ENCODE results near the gene TRIM25.
"Not testable (repeated sequence)": the region's sequence is repeated elsewhere in the genome, so short reads cannot be mapped to it uniquely, and the experiment has no call there.

The TRIM25 gene, protein sequence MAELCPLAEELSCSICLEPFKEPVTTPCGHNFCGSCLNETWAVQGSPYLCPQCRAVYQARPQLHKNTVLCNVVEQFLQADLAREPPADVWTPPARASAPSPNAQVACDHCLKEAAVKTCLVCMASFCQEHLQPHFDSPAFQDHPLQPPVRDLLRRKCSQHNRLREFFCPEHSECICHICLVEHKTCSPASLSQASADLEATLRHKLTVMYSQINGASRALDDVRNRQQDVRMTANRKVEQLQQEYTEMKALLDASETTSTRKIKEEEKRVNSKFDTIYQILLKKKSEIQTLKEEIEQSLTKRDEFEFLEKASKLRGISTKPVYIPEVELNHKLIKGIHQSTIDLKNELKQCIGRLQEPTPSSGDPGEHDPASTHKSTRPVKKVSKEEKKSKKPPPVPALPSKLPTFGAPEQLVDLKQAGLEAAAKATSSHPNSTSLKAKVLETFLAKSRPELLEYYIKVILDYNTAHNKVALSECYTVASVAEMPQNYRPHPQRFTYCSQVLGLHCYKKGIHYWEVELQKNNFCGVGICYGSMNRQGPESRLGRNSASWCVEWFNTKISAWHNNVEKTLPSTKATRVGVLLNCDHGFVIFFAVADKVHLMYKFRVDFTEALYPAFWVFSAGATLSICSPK

DNA sequence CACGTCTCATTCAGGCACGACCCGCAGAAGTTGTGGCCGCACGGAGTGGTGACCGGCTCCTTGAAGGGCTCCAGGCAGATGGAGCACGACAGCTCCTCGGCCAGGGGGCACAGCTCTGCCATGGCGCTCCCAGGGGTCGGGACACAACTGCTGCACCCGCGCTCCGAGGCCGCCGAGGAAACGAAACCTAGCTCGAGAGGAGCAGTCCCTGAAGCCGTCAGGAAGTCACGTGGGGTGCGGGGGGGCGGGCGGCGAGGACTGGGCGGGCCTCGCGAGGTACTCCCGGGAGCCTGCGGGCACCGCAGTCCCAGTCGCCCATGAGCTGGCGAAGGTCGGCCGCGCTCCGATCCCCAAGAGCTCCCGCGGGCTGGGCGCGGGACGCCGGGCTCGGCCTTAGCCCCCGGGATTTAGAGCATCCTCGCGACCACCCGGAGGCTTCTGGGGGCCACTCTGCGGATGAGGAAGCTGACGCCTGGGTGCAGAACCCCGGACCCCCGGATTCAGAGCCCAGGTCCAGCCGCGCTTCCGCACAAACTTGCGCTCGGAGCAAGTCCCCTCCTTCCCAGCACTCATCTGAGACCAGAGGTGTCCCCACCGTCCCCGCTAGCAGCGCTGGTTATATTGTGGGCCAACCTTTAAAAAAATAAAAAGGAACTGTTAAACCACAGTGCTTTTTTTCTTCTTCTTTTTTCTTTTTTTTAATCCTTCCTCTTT is at the start of gene TRIM25:
TRIM25 (minus strand) TSS at position 183 of the 714 bp plus-strand sequence; CDS start at position 122, 61 bp downstream.
- DNase-seq = peak; percentile 77

GRCh38 chr17:56960596-56961538 is 47.0 kb upstream of the TRIM25 start, which contains the start of gene COIL:
Gene COIL (minus strand): TSS chr17:56961050. CDS start chr17:56961019, 31 bp downstream.
- peak; percentile 85 for DNase-seq

DNA sequence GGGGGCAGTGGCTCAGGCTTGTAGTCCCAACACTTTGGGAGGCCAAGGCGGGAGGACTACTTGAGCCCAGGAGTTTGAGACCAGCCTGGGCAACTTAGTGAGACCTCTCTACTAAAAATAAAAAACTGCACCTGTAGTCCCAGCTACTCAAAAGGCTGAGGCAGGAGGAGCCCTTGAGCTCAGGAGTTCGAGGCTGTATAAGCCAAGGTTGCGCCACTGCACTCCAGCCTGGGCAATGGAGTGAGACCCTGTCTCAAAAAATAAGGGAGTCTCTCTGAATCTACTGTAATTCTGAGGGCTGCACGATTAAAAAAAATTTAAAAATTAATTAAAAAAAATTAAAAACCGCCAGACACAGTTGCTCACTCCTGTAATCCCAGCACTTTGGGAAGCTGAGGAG is 43.1 kb upstream of the TRIM25 start:
- no peak for DNase-seq

DNA sequence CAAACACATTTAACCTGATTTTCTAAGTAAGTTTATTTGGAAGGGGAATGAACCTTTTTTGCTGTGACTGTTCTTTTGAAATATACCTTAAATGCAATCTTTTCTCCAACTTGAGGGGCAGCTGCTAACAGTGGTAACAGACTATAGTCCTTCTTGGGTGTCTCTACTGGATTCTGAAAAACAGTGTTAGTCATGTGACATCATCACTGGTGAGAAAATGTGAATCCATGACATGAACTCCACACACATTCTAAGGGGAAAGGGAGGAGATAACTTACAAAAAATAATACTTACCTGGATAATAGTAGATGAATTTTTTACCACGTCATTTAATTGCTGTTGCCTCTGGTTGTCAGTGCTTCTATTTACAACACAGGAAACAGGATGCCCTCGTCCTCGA is 35.7 kb upstream of the TRIM25 start:
- no peak for DNase-seq

DNA sequence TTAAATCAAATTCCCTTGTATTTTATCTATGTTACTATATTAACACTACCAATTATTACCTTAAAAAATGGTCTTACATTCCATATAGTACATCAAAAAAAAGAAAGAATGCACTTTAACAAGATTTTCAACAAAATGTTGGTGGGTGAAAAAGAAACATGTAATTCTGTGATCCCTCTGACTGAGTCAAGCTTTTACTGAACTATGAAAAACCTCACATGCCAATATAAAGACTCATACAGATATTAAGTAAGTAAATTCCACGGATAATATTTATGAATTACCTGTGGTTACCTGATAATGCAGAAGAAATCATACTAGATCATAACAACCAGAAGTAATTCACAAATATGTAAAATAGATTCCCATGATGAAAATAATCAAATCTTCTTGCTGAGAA is 34.6 kb upstream of the TRIM25 start:
- DNase-seq = no peak

GRCh38 chr17:56947741-56948140 is 33.9 kb upstream of the TRIM25 start:
- no peak for DNase-seq

GRCh38 chr17:56945938-56946505 is 32.2 kb upstream of the TRIM25 start:
- DNase-seq = no peak

- DNase-seq = no peak
Observed at GRCh38 chr17:56943505-56944125, 29.8 kb upstream of the TRIM25 start.

- peak; percentile 16 for DNase-seq
Observed at GRCh38 chr17:56939869-56940484, 26.1 kb upstream of the TRIM25 start.

DNA sequence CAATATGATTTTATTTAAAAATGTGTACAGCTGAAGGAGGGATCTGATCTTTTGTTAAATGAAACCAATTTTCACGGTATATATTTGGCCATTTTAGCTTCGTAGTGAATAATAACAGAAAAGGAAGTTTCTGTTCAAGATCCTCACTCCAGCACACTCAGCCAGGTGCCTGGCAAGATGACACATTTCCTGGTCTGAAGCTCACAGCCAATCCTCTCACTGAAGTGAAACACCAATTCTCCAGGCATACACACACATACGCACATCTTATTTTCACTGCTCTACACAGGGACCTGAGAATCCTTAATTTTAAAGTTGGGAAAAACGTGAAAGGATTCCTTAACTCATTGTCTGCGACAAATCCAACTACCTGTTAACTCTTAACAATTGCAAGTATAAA is 24.4 kb upstream of the TRIM25 start:
- DNase-seq = not testable (repeated sequence)

DNA sequence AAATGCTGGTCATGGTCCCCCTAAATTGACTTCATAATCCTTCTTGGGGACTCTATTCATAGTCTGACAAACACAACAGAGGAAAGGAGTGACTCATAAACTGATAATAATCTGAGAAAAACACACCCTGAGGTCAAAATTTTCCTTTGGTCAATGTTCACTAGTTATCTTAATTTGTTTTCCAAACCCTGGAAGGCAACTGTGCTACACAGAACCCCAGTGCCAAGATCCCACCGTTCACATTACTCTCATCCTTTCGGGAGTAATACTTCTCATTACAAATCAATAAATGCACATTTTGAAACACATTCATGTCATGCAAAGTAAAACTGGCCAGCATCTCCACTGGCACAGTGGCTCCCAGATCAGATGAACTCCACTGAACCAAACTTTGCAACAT is 23.8 kb upstream of the TRIM25 start:
- no peak for DNase-seq

- no peak for DNase-seq
Observed at GRCh38 chr17:56936697-56937322, 23.0 kb upstream of the TRIM25 start.

DNA sequence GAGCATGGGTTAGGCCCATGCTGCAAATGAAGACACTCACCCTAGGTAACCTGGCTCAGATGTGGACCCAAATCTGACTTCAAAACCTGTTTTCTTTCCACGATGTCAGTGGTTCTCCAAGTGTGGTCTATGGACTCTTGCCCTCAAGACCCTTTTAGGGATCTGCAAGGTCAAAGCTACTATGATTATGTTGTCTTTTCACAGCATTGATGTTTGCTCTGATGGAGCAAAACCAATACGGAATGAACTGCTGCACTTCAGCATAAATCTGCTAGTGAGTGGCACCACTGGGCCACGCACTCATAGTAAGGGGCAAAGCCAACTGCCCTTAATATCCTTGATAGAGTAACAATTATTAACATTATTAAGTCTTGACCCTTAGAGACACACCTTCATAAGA is 21.6 kb upstream of the TRIM25 start:
- no peak for DNase-seq

DNA sequence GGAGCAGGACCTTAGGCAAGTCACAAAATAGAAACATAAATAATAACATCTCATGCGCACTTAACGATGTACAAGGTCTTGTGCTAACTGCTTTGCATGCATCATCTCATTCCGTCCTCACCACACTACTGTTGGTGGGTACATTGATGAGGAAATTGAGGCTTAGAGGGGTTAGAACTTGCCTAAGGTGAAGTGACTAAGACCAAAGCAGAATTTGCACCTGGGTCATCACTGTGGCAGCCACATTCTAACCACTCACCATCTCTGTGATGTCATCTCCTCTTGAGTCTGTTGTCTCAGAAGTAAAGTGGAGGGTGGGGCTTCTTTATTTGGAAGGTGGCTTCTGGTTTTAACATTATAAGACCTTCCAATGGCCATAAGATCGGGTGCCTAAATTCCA is 20.4 kb upstream of the TRIM25 start:
- DNase-seq = no peak

DNA sequence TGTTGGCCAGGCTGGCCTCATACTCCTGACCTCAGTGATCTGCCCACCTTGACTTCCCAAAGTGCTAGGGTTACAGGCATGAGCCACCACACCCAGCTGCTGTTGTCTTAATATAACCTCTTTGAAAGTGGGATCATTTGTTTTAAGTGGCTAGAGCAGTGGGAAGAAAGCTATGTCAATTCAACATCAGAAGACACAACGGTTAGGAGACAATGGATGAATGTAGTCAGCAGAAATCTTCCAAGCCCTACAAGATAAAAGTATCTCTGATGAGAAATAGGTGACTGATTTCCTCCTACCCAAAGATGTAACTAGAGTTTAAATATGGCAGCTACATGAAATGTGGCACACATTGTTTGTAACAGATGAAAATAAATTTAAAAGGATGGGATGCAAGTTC is 20.0 kb upstream of the TRIM25 start:
- DNase-seq = no peak

GRCh38 chr17:56933151-56933745 is 19.4 kb upstream of the TRIM25 start:
- DNase-seq = no peak

- no peak for DNase-seq
Observed at GRCh38 chr17:56930739-56931337, 17.0 kb upstream of the TRIM25 start.

- DNase-seq = no peak
Observed at GRCh38 chr17:56929362-56929969, 15.6 kb upstream of the TRIM25 start.

GRCh38 chr17:56928586-56928985 is 14.7 kb upstream of the TRIM25 start:
- DNase-seq = no peak

All from NCI-H2029 (cell line).